ENCODE measurements around the gene ZBTB49.

DNA sequence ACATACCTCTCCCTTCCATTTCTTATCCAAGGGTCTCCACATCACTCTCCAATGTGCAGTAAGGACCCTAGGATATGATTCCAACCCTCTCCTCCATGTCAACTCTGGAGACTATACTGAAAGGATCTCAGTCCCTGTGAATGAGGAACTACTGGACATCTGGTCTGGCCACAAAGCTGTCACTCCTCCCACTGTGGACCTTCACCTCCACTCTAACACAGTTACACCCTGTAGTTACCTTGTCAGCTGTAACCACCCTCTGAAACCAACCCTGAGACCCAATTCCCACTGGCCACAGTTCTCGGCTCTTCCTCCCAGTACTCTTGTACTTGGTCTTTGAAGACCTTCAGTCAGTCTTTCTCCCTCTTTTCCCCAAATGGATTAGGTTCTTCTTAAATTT lies 44.9 kb upstream of the ZBTB49 start:
- TF ChIP-seq, protein P1, sequence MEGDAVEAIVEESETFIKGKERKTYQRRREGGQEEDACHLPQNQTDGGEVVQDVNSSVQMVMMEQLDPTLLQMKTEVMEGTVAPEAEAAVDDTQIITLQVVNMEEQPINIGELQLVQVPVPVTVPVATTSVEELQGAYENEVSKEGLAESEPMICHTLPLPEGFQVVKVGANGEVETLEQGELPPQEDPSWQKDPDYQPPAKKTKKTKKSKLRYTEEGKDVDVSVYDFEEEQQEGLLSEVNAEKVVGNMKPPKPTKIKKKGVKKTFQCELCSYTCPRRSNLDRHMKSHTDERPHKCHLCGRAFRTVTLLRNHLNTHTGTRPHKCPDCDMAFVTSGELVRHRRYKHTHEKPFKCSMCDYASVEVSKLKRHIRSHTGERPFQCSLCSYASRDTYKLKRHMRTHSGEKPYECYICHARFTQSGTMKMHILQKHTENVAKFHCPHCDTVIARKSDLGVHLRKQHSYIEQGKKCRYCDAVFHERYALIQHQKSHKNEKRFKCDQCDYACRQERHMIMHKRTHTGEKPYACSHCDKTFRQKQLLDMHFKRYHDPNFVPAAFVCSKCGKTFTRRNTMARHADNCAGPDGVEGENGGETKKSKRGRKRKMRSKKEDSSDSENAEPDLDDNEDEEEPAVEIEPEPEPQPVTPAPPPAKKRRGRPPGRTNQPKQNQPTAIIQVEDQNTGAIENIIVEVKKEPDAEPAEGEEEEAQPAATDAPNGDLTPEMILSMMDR (IDR thresholded peaks at IDR 0.05), result no peak
- no peak for TF ChIP-seq POLR2A (IDR thresholded peaks at IDR 0.05)
